ENCODE measurements around the gene DRC3.

Gene DRC3

GRCh38 chr17:17964710-17965109, 8.0 kb upstream of the DRC3 start:
- no peak overlapping the region for H3K4me3 ChIP-seq (ENCODE audit: low read depth, low read length)

GRCh38 chr17:17965152-17965721, 7.4 kb upstream of the DRC3 start:
- no peak overlapping the region for H3K4me3 ChIP-seq (ENCODE audit: low read depth, low read length)

DNA sequence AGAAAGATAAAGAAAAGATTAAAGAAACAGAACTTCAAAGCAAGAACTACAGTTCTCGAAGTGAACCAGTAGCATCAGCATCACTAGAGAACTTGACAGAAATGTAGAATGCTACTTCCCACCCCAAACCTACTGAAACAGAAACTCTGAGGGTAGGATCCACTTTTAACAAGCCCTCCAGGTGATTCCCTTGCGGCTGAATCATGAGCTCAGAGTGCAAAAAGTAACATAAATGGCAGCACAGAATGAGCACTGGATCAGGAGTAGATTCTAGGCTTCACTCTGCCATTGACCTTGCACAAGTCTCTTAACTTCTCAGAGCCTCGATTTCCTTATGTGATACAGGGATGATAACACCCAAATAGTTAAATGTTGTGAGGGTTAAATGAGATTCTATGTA, 6.3 kb upstream of the DRC3 start:
- no peak overlapping the region for H3K4me3 ChIP-seq (ENCODE audit: low read depth, low read length)

DNA sequence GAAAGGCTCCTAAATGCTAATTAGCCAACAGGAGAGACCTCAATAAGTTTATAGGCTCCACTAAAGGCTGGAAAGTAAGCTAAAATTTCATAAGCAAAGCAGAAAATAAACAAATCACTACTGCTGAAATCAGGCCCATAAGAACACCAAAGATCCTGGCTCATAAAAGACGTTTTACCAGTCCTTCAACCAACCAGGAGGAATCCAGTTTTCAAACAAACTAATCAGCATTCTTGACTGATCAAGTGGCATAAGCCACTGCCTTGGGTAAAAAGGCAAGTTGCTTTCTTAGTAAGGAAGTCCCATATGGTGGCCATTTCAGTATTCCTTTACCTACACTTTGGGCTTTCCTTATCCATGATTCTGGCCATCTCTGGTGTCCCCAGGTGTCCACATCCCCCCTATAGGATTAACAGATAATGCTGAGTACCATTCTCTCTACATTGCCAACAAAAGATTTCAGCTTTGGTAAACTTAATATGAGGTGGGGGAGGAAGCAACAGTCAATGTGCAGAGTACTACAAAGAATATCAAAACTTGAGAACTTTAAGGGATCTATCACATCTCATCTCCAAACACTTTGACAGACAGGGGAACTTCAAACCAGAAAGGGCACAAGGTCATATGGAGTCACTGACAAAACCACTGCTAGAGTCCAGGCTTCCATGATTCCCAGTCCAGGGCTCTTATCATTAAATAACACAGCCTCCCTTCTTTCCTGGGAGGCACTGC, 1.8 kb upstream of the DRC3 start:
- H3K4me3 ChIP-seq (ENCODE audit: low read depth, low read length) = no peak overlapping the region

- H3K4me3 ChIP-seq (ENCODE audit: low read depth, low read length) = peak overlapping the region; percentile 68
These were observed 1.1 kb upstream of the DRC3 start for GRCh38 chr17:17971431-17972125.

GRCh38 chr17:17972952-17973254, 241 bp downstream of the DRC3 start:
- H3K4me3 ChIP-seq (ENCODE audit: low read depth, low read length) = peak overlapping the region; percentile 70

DNA sequence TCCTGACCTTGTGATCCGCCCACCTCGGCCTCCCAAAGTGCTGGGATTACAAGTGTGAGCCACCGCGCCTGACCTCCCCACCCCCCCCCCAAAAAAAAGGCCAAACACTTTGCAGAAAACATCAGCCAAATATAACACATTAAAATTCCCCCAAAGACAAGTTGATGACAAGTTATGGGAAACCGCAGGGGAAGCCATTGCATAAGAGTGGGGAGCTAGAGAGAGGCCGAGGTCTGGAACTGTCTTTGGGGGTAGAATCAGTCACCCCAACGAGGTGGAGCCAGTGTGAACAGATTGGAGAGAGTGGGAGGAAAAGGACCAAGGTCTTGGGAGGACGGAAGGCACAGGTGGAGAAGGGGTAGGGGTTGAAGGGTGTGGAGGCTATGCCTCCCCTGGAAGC, 2.8 kb downstream of the DRC3 start:
- no peak overlapping the region for H3K4me3 ChIP-seq (ENCODE audit: low read depth, low read length)

- H3K4me3 ChIP-seq (ENCODE audit: low read depth, low read length) = no peak overlapping the region
These were observed 4.4 kb downstream of the DRC3 start for GRCh38 chr17:17976931-17977570.

- H3K4me3 ChIP-seq (ENCODE audit: low read depth, low read length) = no peak overlapping the region
These were observed 6.1 kb downstream of the DRC3 start for GRCh38 chr17:17978481-17979424.

- no peak overlapping the region for H3K4me3 ChIP-seq (ENCODE audit: low read depth, low read length)
These were observed 7.1 kb downstream of the DRC3 start for GRCh38 chr17:17979778-17980177.

DNA sequence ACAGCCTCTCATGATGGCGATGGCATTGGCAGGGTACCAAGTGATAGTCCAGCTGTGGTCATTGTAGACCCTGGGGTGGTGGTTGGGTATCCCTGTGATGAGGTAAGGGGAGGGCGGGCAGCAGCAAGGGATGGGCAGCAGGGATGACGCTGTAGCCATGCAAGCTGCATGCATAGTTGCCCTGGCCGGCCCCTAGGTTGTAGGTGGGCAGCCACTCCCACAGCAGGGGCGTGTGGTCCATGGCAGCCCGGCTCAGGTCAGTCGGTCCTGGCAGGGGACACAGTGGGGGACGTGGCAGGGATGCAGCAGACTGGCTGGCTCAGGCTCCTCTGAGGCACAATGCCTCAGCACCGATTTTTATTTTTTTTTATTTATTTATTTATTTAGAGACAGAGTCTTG, 8.7 kb downstream of the DRC3 start:
- no peak overlapping the region for H3K4me3 ChIP-seq (ENCODE audit: low read depth, low read length)

DNA sequence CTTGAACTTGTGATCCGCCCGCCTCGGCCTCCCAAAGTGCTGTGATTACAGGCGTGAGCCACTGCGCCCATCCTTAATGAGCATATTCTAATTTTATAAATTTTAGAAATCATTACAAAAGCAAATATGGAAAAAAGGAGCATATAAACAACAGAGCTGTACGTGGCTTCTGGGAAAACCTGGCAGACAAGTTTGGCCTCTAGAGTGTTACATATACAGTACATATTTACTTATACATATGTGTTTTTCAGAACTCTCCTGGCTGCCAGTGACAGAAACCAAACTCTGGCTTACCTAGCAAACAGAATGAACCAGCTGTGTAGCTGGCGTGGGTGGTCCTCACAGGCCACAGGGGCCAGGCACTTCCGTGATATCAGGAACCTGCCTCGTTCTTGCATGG, 10.1 kb downstream of the DRC3 start:
- no peak overlapping the region for H3K4me3 ChIP-seq (ENCODE audit: low read depth, low read length)

GRCh38 chr17:17983376-17983775, 10.7 kb downstream of the DRC3 start:
- no peak overlapping the region for H3K4me3 ChIP-seq (ENCODE audit: low read depth, low read length)

DNA sequence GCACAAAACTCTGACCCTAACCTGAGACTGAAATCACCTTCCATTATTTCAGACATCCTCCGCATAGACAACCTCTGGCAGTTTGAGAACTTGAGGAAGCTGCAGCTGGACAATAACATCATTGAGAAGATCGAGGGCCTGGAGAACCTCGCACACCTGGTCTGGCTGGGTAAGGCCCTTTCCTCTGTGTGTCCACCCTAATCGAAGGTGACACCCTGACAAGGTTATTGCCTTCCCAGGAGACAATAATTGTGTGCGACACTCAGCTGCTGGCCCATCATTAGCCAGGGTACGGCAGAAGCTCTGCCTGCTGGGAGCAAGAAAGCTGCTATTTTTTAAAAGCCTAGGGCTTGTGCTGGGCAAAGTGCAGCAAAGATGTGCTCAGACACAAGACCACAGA, 11.1 kb downstream of the DRC3 start:
- no peak overlapping the region for H3K4me3 ChIP-seq (ENCODE audit: low read depth, low read length)

DNA sequence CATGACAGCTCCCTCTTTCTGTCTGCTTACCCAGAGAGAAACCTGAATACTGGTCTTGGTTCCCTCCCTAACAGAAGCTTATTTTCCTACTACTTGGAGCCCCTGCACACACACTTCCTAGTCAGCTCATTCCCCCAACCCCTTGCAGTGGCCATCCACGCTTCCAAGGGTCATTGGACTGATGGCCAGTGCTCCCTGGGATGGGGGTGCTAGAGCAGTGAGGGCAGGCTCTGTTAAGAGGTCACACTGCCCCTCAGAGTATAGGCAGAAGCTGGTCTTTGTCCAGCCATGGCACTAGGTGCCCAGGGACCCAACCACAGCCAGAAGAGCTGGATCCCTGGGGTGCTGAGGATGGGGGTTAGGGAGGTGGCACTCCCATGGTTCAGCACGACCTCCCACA, 12.5 kb downstream of the DRC3 start:
- no peak overlapping the region for H3K4me3 ChIP-seq (ENCODE audit: low read depth, low read length)

DNA sequence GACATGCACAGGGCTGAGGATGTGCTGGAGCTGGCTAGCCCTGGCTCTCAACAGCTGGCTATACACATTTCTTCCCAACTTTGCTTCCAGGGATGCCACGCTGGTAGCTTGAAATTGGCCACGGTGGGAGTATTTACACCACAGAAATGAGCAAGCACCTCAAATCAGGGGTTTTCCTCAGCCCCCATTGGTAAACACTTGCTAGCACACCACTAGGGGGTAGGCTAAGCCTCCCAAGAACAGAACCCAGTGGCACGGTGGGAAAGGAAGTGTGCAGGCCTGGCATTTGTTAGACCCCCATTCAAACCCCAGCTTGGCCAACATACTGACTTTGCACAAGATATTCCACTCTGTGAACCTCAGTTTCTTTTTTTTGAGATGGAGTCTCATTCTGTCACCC, 12.9 kb downstream of the DRC3 start:
- no peak overlapping the region for H3K4me3 ChIP-seq (ENCODE audit: low read depth, low read length)

DNA sequence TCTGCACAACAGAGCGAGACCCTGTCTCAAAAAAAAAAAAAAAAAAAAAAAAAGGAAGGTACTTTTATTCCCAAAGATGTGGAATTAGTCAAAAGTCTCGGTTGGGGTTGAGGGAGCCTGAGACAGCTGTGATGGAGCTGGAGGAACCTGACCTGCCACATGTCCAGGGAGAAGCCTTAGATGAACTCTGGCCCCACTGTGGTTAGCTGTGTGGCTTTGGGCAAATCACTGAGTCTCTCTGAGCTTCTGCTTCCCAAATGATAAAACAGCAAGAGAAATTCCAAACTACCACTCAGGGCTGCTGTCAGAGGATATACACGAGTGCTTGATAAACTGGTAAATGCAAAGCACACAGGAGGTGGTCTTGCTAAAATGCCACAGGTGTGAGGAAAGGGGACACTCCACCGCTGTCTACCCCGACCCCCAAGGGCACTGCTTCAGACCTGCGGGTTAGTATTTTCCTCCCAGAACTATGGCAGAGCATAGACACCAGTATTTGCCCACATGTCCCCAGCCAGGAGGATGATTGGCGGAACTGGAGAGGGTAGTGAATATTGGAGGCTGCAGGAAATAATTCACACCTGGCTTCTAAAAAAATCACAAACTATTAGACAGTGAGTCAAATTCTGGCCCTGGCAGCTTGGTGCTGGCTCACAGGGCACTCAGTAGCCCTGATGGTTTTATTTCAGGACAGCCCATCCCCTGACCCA, 14.7 kb downstream of the DRC3 start:
- no peak overlapping the region for H3K4me3 ChIP-seq (ENCODE audit: low read depth, low read length)

DNA sequence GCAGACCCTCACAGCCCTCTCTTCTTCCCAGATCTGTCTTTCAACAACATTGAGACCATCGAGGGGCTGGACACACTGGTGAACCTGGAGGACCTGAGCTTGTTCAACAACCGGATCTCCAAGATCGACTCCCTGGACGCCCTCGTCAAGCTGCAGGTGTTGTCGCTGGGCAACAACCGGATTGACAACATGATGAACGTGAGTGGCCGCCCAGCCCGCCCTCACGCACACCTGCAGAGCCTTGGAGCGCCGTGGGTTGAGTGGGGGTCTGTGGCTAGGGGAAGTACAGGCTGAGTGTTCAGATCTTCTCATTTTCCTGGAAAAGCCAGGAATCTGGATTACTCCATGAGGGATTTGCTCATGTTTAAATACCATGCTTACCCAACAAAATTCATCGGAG, 15.2 kb downstream of the DRC3 start:
- no peak overlapping the region for H3K4me3 ChIP-seq (ENCODE audit: low read depth, low read length)

DNA sequence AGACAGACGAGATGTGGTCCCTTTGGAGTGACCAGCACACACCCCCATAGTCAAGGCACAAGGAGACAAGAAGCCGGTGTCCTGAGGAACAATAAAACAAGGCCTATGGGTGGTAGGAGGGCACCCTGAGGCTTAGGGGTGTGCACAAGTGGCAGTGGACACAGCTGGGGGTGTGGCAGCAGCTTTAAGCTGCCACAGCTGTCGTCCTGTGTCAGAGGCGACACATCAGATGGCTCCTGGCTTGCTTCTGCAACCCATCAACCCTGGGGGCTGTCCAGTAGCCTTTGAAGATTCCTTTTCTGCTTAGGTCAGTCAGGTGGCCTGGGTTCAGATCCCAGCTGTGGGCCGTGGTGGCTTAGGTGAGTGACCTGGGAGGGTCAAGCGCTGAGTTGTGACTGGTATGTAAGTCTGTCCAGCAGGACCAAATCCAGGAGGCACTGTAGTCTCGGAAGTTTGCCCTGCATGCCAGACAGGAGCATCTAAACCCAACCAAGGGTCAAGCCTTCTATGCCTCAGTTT, 15.8 kb downstream of the DRC3 start:
- H3K4me3 ChIP-seq (ENCODE audit: low read depth, low read length) = no peak overlapping the region

DNA sequence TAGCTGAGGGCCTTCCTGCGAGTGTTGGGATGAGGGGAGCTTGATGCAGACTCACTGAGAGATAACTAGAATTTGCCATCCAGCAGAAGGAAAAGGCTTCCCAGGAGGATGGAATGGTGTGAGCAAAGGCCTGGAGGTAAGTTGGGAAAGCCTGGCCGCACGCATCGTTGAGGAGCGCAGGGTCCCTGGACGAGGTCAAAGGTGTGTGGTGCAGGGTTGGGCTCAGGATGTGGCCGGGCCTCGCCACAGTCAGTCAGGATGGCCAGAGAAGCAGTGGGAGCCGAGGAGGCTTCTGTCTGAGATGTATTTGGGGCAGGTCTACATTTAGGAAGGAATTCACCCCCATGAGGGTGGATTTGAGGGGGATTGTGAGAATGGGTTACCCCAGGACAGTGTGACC, 16.4 kb downstream of the DRC3 start:
- H3K4me3 ChIP-seq (ENCODE audit: low read depth, low read length) = no peak overlapping the region
